H1 (cell line): ENCODE measurements around the gene NEK4. TPM values are rescaled to one million over a fixed set of nuclear protein-coding genes. Genes with fewer than 3 reads are reported as not detected.

Experiments used
- CTCF ChIA-PET: fragments of 300-600 bp; sonication (Branson Sonifier 250); formaldehyde crosslinking; loops from one replicate; lab custom pipeline; 2021; ENCODE audit not compliant: partially characterized antibody; lab: Charles Lee
- POLR2A ChIA-PET: fragments of 300-600 bp; sonication (Branson Sonifier 250); formaldehyde crosslinking; loops from one replicate; lab custom pipeline; 2021; ENCODE audit warnings: inconsistent platforms; ENCODE audit not compliant: partially characterized antibody; lab: Charles Lee
- DNase-seq, 2 experiments: peaks; one replicate each; pipeline versions ENCODE4 v3.0.0 to v3.0.0-alpha.2; 2010 to 2022; ENCODE audit warnings: low spot score in 2 of 2, low read depth in 1 of 2, mixed read lengths in 1 of 2
- FAIRE-seq: peaks from 2 replicates; lab custom pipeline; 2011; peaks lifted over from hg19 to GRCh38; lab: Jason Lieb, UNC
- H2AFZ ChIP-seq: 2 replicates; pipeline ENCODE4 v1.8.1; 2012; ENCODE audit warnings: low read length, inconsistent platforms
- H2AK5ac ChIP-seq: 2 replicates; pipeline ENCODE4 v1.6.1; 2013; ENCODE audit warnings: low read depth, low read length
- H2BK120ac ChIP-seq: replicated peaks from 2 replicates; pipeline ENCODE3; 2013; ENCODE audit warnings: low read depth, low read length, inconsistent platforms
- H2BK12ac ChIP-seq: 2 replicates; pipeline ENCODE4 v1.6.1; 2013; ENCODE audit warnings: low read depth, low read length
- H2BK15ac ChIP-seq: 2 replicates; pipeline ENCODE4 v1.6.1; 2013; ENCODE audit warnings: low read length
- H2BK20ac ChIP-seq: 2 replicates; pipeline ENCODE4 v1.6.1; 2013; ENCODE audit warnings: low read length
- H2BK5ac ChIP-seq: 2 replicates; pipeline ENCODE4 v1.6.1; 2013; ENCODE audit warnings: low read depth, low read length
- H3K14ac ChIP-seq: 2 replicates; pipeline ENCODE4 v1.6.1; 2013; ENCODE audit warnings: inconsistent platforms; ENCODE audit not compliant: insufficient read length
- H3K18ac ChIP-seq: 2 replicates; pipeline ENCODE4 v1.6.1; 2013; ENCODE audit warnings: low read length; ENCODE audit errors: extremely low read depth
- H3K23ac ChIP-seq: 2 replicates; pipeline ENCODE4 v1.6.1; 2013; ENCODE audit warnings: inconsistent platforms; ENCODE audit not compliant: insufficient read length
- H3K23me2 ChIP-seq: 2 replicates; pipeline ENCODE4 v1.6.1; 2013; ENCODE audit warnings: low read depth, low read length
- H3K27ac ChIP-seq: 2 replicates; pipeline ENCODE4 v1.6.1; 2011; ENCODE audit warnings: low read depth, low read length, inconsistent platforms
- H3K27me3 ChIP-seq, 4 experiments: replicated peaks in 1 of 4; 1 replicate in 1 of 4; 2 replicates in 3 of 4; pipeline versions ENCODE4 v1.6.1 to v1.8.1; 2011 to 2013; ENCODE audit warnings: low read length in 3 of 4, mild to moderate bottlenecking in 3 of 4, inconsistent platforms in 2 of 4, mixed read lengths in 2 of 4, moderate library complexity in 1 of 4; ENCODE audit not compliant: control insufficient read depth in 3 of 4, insufficient read depth in 3 of 4; ENCODE audit errors: extremely low read depth in 1 of 4
- H3K36me3 ChIP-seq, 4 experiments: 2 replicates each; pipeline versions ENCODE4 v1.6.1 to v1.8.1; 2011 to 2013; ENCODE audit warnings: mild to moderate bottlenecking in 4 of 4, low read length in 3 of 4, moderate library complexity in 2 of 4, control low read depth in 1 of 4, inconsistent platforms in 1 of 4; ENCODE audit not compliant: insufficient read depth in 4 of 4, control insufficient read depth in 2 of 4
- H3K4ac ChIP-seq: replicated peaks from 2 replicates; pipeline ENCODE3; 2013; ENCODE audit warnings: low read length, low read depth, mixed read lengths, inconsistent platforms; ENCODE audit not compliant: insufficient read length
- H3K4me1 ChIP-seq, 4 experiments: replicated peaks in 1 of 4; 1 replicate in 1 of 4; 2 replicates in 3 of 4; pipeline versions ENCODE4 v1.6.1 to v1.8.1; 2011 to 2013; ENCODE audit warnings: low read length in 3 of 4, inconsistent platforms in 2 of 4, mixed read lengths in 1 of 4; ENCODE audit not compliant: insufficient read depth in 4 of 4, control insufficient read depth in 3 of 4
- H3K4me2 ChIP-seq, 2 experiments: 2 replicates each; pipeline versions ENCODE4 v1.6.1 to v1.8.1; 2011 to 2013; ENCODE audit warnings: low read depth in 2 of 2, low read length in 2 of 2, control low read depth in 1 of 2, inconsistent platforms in 1 of 2, mild to moderate bottlenecking in 1 of 2; ENCODE audit not compliant: insufficient read depth in 1 of 2
- H3K4me3 ChIP-seq, 4 experiments: fragments of 200-600, 300-600 bp in 1 of 4; sonication (generic), shearing (Covaris generic), sonication (Bioruptor Twin) in 1 of 4; 2 replicates each; pipeline versions ENCODE4 v1.5.1 to v1.8.1; 2011 to 2016; ENCODE audit warnings: low read length in 4 of 4, low read depth in 3 of 4, control low read depth in 2 of 4, inconsistent platforms in 2 of 4, mild to moderate bottlenecking in 2 of 4, mixed read lengths in 1 of 4, moderate library complexity in 1 of 4; ENCODE audit not compliant: insufficient read depth in 2 of 4; ENCODE audit errors: extremely low read depth in 1 of 4
- H3K56ac ChIP-seq: replicated peaks from 2 replicates; pipeline ENCODE3; 2013; ENCODE audit warnings: low read depth, mild to moderate bottlenecking, mixed read lengths, low read length, inconsistent platforms; ENCODE audit not compliant: insufficient read length
- H3K79me1 ChIP-seq: 2 replicates; pipeline ENCODE4 v1.6.1; 2013; ENCODE audit warnings: low read depth, low read length, control low read depth
- H3K79me2 ChIP-seq, 2 experiments: 2 replicates each; pipeline versions ENCODE4 v1.6.1 to v1.8.1; 2012 to 2013; ENCODE audit warnings: low read length in 2 of 2, mild to moderate bottlenecking in 2 of 2, inconsistent platforms in 1 of 2; ENCODE audit not compliant: insufficient read depth in 2 of 2, control insufficient read depth in 1 of 2
- H3K9ac ChIP-seq, 4 experiments: replicated peaks in 1 of 4; 1 replicate in 1 of 4; 2 replicates in 3 of 4; pipeline versions ENCODE4 v1.6.1 to v1.8.1; 2011 to 2013; ENCODE audit warnings: low read depth in 3 of 4, low read length in 3 of 4, control low read depth in 2 of 4, mild to moderate bottlenecking in 2 of 4, moderate library complexity in 2 of 4, inconsistent platforms in 1 of 4; ENCODE audit errors: extremely low read depth in 1 of 4
- H3K9me3 ChIP-seq, 2 experiments: 2 replicates each; pipeline versions ENCODE4 v1.6.1 to v1.8.1; 2012 to 2013; ENCODE audit warnings: mild to moderate bottlenecking in 2 of 2, moderate library complexity in 2 of 2, control low read depth in 1 of 2, inconsistent platforms in 1 of 2, low read depth in 1 of 2, low read length in 1 of 2, mixed read lengths in 1 of 2; ENCODE audit not compliant: insufficient read depth in 2 of 2
- H4K20me1 ChIP-seq, 2 experiments: replicated peaks in 1 of 2; 2 replicates each; pipeline versions ENCODE3 to v1.8.1; 2011 to 2013; ENCODE audit warnings: inconsistent platforms in 2 of 2, low read length in 2 of 2, mild to moderate bottlenecking in 1 of 2; ENCODE audit not compliant: insufficient read depth in 2 of 2, control insufficient read depth in 1 of 2
- H4K5ac ChIP-seq: 2 replicates; pipeline ENCODE4 v1.6.1; 2013; ENCODE audit warnings: low read length, low read depth, mixed read lengths, inconsistent platforms; ENCODE audit not compliant: insufficient read length
- H4K8ac ChIP-seq: 2 replicates; pipeline ENCODE4 v1.8.0; 2013; ENCODE audit warnings: mild to moderate bottlenecking, moderate library complexity, low read length, inconsistent platforms; ENCODE audit not compliant: insufficient read depth; ENCODE audit errors: extremely low read depth
- H4K91ac ChIP-seq: replicated peaks from 2 replicates; pipeline ENCODE3; 2013; ENCODE audit warnings: low read length, mixed read lengths, inconsistent platforms; ENCODE audit not compliant: insufficient read length
- BACH1 ChIP-seq: IDR thresholded peaks from 2 replicates; pipeline ENCODE4 v1.6.1; 2012; ENCODE audit warnings: low read length, improper control_type of control experiment
- CEBPB ChIP-seq: IDR thresholded peaks from 2 replicates; pipeline ENCODE4 v1.6.1; 2012; ENCODE audit warnings: low read depth, low read length
- MAFK ChIP-seq: IDR thresholded peaks from 2 replicates; pipeline ENCODE4 v1.6.1; 2012; ENCODE audit warnings: low read depth, mild to moderate bottlenecking, improper control_type of control experiment, low read length
- POLR2AphosphoS5 ChIP-seq: IDR thresholded peaks from 2 replicates; pipeline ENCODE4 v1.6.1; 2011; ENCODE audit warnings: low read depth, low read length
- RBBP5 ChIP-seq: IDR thresholded peaks from 2 replicates; pipeline ENCODE4 v1.7.1; 2012; ENCODE audit warnings: low read depth, mild to moderate bottlenecking, inconsistent platforms, low read length, moderate library complexity, borderline replicate concordance
- SAP30 ChIP-seq: fragments of 300-600 bp; sonication (generic); IDR thresholded peaks from 2 replicates; pipeline ENCODE4 v1.7.1; 2012; ENCODE audit warnings: low read length, moderate library complexity, mild to moderate bottlenecking, inconsistent platforms; ENCODE audit not compliant: insufficient read depth, insufficient replicate concordance
- WGBS, 2 experiments: shearing (Covaris generic) in 1 of 2; methylation state at CpG; one replicate each; pipeline versions ENCODE4 v1.1.6 to v1.1.7; 2013 to 2015; ENCODE audit warnings: low lambda C conversion rate in 2 of 2, mixed read lengths in 2 of 2, inconsistent platforms in 1 of 2, low coverage in 1 of 2, missing lambda C conversion rate in 1 of 2; ENCODE audit not compliant: insufficient replicate concordance in 2 of 2, insufficient coverage in 1 of 2, insufficient read length in 1 of 2; ENCODE audit errors: extremely low coverage in 1 of 2, missing lambda C conversion rate in 1 of 2; 5-methylcytosine and 5-hydroxymethylcytosine counted together
- polyA plus RNA-seq, 7 experiments: library from polyadenylated mRNA; depleted of rRNA in 3 of 7; stranded (reverse) in 5 of 7; unstranded in 2 of 7; fragments of >200 nt in 5 of 7; fragments of 200-250 nt in 2 of 7; gene quantifications; 1 replicate in 5 of 7; 2 replicates in 1 of 7; 4 replicates in 1 of 7; pipeline versions ENCODE4 v1.2.1 to v1.2.3, GENCODE V29; 2011 to 2013; ENCODE audit warnings: missing spikeins in 2 of 7, mixed read lengths in 2 of 7
- total RNA-seq: library from RNA; stranded (reverse); fragmentation: NEBNext Ultra II Directional; extraction: Animal tissue kit (Norgen Biotek cat#: 25700); gene quantifications from 2 replicates; pipeline ENCODE4 v1.2.1, GENCODE V29; 2021
- TF ChIP-seq, protein P1 (sequence below): IDR thresholded peaks from 2 replicates; pipeline ENCODE4 v1.6.1; 2012; ENCODE audit warnings: inconsistent platforms

Gene NEK4
- total and polyA plus RNA-seq, 2 of the 8 experiments (the other 6 are each of a cell fraction or from before 2014, with no cell fraction given), result 7.5 to 40.0 TPM

DNA sequence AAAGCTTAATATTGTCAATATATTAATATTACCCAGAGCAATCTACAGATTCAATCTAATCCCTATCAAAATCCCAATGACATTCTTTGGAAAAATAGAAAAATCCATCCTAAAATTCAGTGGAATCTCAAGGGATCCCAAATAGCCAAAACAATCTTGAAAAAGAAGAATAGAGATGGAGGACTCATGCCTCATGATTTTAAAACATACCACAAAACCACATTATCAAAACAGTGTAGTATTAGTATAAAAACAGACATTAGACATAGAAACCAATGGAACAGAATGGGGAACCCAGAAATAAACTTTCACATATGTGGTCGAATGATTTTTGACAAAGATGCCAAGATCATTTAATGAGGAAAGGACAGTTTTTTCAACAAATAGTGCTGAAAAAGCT, 14.6 kb downstream of the NEK4 start:
- ChIA-PET POLR2A (no interaction called here), CTCF (no interaction called here)

More for the DNA sequence above, 14.6 kb downstream of the NEK4 start:
- no peak overlapping the region for H4K5ac ChIP-seq
- H2AK5ac ChIP-seq, result no peak overlapping the region
- no peak overlapping the region for H4K8ac ChIP-seq
- peaks cover 9 to 48% (median 19%) of the 10 kb centered on the region in 4 experiments for H3K36me3 ChIP-seq
- H2BK12ac ChIP-seq, result no peak overlapping the region
- no peak overlapping the region for H3K56ac ChIP-seq
- no peak overlapping the region for H3K18ac ChIP-seq
- no peak overlapping the region for H3K9ac ChIP-seq
- no peak for FAIRE-seq
- no peak overlapping the region for H2AFZ ChIP-seq
- H2BK20ac ChIP-seq, result no peak overlapping the region
- no peaks in the 10 kb centered on the region for H3K4me1 ChIP-seq
- TF ChIP-seq, protein P1, sequence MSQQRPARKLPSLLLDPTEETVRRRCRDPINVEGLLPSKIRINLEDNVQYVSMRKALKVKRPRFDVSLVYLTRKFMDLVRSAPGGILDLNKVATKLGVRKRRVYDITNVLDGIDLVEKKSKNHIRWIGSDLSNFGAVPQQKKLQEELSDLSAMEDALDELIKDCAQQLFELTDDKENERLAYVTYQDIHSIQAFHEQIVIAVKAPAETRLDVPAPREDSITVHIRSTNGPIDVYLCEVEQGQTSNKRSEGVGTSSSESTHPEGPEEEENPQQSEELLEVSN, result no peak
- no peak for TF ChIP-seq POLR2AphosphoS5
- no peak for TF ChIP-seq SAP30
- TF ChIP-seq RBBP5, result no peak
- no peak for TF ChIP-seq CEBPB
- no peak for TF ChIP-seq BACH1
- TF ChIP-seq MAFK, result no peak
- no peak overlapping the region for H3K23ac ChIP-seq
- no peak overlapping the region for H3K27ac ChIP-seq
- WGBS, 2 experiments, result 100% methylated on average over 1 of the region's 1 CpG; no CpG with 5 or more reads in 1 of the 2 experiments
- no peaks in the 10 kb centered on the region for H3K23me2 ChIP-seq
- H3K4ac ChIP-seq, result no peak overlapping the region
- peaks cover 0 to 2% of the 10 kb centered on the region in 2 experiments for H4K20me1 ChIP-seq
- H4K91ac ChIP-seq, result no peak overlapping the region
- no peak overlapping the region for H2BK5ac ChIP-seq
- H3K4me3 ChIP-seq, result no peak overlapping the region
- no peak overlapping the region for H2BK15ac ChIP-seq
- no peaks in the 10 kb centered on the region for H3K79me2 ChIP-seq
- no peak for DNase-seq
- no peaks in the 10 kb centered on the region for H3K9me3 ChIP-seq
- H3K14ac ChIP-seq, result no peak overlapping the region
- no peak overlapping the region for H3K4me2 ChIP-seq
- H3K27me3 ChIP-seq, result no peaks in the 10 kb centered on the region
- no peak overlapping the region for H2BK120ac ChIP-seq
- H3K79me1 ChIP-seq, result no peaks in the 10 kb centered on the region; the same call in 1 of the 2 replicates
